CD4-positive, alpha-beta T cell treated with Interleukin-6 at 100 ng/mL for 8 hours (primary cell): ENCODE data around the gene KCNJ4.

Experiments used
- DNase-seq: peaks from one replicate; pipeline ENCODE4 v3.0.0-alpha.2; 2020; ENCODE audit warnings: mixed read lengths, low spot score

The KCNJ4 gene

GRCh38 chr22:38429499-38430068 lies 25.4 kb downstream of the KCNJ4 start:
- DNase-seq, result no peak

DNA sequence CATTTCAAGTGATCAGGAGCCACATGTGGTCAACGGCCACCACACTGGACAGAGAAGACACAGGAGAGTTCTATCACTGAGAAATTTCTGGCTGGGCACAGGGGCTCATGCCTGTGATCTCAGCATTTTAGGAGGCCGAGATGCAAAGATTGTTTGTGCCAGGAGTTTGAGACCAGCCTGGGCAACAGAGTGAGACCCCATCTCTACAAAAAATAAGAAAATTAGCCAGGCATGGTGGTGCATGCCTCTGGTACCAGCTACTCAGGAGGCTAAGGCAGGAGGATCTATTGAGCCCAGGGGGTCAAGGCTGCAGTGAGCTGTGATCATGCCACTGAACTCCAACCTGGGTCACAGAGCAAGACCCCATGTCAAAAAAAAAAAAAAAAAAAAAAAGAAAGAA lies 26.3 kb downstream of the KCNJ4 start:
- DNase-seq, result no peak

DNA sequence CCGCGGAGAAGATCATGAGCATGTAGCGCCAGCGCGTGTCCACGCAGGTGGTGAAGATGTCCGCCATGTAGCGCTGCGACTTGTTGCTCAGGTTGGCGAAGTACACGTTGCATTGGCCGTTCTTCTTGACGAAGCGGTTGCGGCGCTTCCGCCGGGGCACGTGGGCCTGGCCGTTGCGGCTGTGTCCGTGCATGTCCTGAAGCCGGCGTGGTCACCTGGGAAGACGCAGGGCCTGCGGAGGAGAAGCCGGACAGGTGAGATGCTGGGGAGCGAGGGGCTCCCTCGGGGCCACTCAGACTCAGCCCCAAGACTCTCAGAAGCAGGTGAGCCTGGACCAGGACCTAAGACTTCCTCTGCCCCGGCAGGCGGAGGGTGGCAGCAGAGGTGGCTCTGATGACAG lies 27.1 kb downstream of the KCNJ4 start:
- DNase-seq, result no peak

GRCh38 chr22:38427465-38427864 lies 27.5 kb downstream of the KCNJ4 start:
- no peak for DNase-seq

- no peak for DNase-seq
Observed at GRCh38 chr22:38426628-38427027, 28.4 kb downstream of the KCNJ4 start.

GRCh38 chr22:38424525-38425080 lies 30.4 kb downstream of the KCNJ4 start:
- no peak for DNase-seq

DNA sequence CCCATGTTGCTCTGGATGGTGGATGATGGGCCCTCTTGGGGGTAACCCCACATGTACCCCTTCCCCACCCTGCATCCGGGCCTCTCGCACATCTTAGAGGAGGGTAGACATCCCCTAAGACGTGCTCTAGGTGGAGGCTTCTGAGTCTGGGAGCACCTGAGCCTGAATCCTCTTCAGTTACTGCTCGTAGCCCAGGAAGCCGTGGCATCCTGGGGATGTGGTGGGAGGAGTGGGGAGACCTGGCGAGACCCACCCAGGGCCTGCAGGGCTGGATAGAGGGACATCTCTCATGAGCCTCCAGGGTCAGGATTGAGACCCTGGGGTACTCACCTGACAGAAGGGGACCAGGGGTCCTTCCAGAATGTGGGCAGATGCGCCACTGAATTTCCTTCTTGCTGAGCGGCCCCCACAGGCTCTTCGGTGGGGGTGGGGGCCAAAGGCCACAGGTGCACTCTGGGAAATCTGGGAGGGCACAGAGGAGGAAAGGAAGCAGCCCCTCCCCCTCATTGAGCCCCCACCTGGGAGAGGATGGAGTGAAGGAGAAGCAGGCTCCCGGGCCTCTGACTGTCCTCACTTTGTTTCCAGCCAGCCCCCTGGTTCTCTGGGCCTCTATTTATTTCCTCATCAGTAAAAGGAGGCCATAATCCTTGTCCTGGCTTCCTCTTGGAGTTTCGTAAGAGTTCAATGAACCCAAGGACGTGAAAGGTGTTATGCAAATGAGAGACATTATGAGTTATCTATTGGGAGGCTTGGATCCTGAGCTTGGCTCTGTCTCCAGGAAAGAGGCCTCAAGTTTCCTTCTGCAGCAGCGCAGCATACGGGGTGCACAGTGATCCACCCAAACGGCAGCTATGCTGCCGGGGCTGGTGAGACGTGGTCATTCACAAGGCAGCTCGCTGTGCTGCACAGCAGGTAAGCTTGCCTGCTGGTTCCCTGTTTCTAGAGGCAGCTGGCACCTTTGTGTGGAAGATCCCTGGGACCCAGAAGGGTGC lies 31.2 kb downstream of the KCNJ4 start:
- no peak for DNase-seq

DNA sequence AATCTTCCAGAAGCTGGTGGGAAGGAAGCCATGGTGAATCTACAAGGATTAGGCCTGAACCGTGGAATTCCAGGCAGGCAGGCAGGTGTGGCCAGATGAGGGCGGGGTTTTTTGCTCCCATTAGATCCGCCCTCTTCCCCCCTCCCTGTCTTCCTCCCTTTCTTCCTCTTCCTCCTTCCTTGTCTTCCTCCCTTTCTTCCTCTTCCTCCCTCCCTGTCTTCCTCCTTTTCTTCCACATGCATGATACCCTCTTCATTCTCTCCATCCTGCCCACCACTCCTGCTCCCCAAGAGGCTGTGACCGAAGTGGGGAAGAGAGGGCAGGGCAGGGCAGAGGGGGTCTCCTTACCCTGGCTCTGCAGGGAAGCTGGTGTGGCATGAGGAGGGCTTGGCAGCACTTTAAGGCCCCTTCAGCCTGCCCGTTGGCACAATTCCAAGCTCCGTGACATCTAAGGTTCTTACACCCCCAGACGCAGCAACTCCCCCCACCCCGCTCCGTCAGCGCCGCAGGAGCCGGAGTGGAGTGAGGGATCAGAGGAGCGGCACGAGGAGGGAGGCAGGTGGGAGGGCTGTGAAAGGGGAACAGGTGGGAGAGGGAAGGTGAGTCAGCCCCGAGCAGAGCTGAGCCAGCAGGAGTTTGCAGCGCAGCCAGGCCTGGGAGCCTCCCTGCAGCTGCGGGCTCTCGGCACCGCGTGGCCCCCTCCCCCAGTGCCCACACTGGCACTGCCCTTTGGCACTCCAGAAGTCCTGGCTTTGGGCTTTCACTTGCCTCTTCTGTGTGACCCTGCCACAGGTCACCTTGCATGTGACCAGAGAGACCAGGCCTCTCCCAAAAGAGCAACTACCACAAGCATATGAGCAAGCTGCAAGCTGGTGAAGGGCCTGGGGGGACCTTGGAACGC lies 32.1 kb downstream of the KCNJ4 start:
- no peak for DNase-seq

DNA sequence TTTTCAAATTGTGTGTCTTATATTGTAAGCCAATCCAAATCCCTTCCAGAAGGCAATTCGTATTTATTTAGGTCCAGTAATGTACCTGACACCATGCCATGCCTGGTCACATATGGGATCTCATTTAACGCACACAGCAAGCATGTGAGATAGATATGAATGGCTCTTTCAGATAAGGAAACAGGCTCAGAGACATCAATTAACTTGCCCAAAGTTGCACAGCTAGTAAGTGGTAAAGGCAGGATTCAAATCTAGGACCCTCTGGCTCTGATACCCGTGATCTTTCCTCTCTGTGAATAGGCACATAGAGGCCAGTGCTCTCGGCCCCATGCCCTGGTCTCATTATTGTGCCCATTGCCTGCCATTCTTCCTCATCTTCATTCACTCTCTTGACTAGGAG lies 34.3 kb downstream of the KCNJ4 start:
- DNase-seq, result no peak

DNA sequence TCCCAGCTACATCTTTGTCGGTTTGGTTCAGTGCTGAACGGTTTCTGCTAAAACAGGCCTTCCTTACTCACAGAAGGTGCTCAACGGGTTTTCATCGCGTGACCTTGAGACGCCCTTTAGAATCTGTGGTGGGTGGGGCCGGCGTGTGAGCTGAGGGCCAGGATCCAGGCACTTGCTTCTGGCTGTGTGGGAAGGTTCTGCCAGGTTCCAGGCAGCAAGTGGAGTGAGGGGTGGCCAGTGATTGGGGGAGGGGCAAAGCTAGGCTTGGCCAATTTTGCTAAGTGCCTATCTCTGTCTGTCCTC lies 35.2 kb downstream of the KCNJ4 start:
- no peak for DNase-seq

GRCh38 chr22:38419121-38419857 lies 35.7 kb downstream of the KCNJ4 start:
- DNase-seq, result no peak

GRCh38 chr22:38418589-38418988 lies 36.4 kb downstream of the KCNJ4 start:
- no peak for DNase-seq

- no peak for DNase-seq
Observed at GRCh38 chr22:38417252-38418060, 37.5 kb downstream of the KCNJ4 start.

- DNase-seq, result no peak
Observed at GRCh38 chr22:38416621-38417251, 38.3 kb downstream of the KCNJ4 start.

DNA sequence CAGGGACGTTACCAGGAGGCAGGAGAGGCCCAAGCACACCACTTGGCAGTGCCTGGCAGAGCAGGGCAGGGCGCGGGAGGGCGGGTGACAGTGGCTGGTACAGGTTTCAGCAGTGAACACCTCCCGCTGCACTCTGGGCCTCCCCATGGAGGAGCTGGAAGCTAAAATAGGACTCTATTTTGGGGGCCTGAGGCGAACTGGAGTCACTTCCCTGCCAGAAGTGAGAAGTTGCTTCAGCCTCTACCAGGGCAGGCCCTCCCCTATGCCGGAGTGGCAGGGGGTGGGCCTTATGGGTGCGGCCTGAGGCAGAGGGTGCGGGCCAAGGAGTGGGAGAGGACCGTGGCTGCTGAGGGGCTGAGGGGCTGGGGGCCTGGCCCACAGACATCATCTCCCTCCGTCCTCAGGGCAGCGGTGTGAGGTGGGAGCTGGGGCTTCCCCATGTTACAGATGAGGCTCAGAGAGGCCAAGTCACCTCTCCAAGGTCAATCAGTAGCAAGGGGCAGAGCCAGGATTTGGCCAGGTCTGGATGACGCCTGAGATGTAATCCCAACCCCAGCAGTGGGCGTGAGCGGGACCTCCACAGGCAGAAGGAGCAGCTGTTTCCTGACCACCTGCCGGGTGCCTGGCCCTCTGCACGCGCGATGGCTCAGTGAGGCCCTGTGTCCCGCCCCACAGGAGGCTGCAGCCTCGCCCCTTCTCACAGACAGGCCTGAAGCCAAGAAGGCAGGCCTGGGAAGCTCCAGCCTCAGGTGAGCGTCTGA lies 39.3 kb downstream of the KCNJ4 start:
- no peak for DNase-seq

DNA sequence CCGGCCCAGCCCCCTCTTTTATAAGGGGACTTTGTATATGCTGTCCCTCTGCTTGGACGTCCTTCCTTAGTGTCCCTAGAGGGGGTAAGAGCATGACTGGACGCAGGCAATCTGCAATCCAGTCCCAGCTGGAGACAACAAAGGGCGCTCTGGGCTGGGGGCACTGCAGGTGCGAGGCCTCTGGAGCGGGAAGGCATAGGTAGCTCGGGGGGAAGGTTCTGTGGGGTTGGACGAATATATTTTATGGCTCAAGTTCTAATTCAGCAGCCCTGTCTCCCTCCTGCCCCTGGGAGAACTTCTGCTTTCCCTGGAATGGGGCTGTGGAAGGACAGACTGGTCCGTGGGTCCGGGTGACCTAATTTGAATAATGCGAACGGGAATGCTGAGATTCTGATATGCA lies 40.0 kb downstream of the KCNJ4 start:
- DNase-seq, result no peak

- DNase-seq, result no peak
Observed at GRCh38 chr22:38414009-38414395, 41.0 kb downstream of the KCNJ4 start.

- DNase-seq, result no peak
Observed at GRCh38 chr22:38413085-38414008, 41.7 kb downstream of the KCNJ4 start.
